Measurements from ENCODE around the gene WDR12. TPM values are rescaled to one million over a fixed set of nuclear protein-coding genes. Genes with fewer than 3 reads are reported as not detected.
"Not testable (repeated sequence)": the region's sequence is repeated elsewhere in the genome, so short reads cannot be mapped to it uniquely, and the experiment has no call there.

The WDR12 gene
- total RNA-seq, 2 experiments from 2014 or later = 92.5 to 129 TPM

- Mint-ChIP-seq H3K27ac (no peak overlapping the region), H3K4me1 (no peaks in the 10 kb centered on the region), H3K4me3 (no peak overlapping the region), H3K36me3 (ENCODE audit: low read depth) (peaks cover 38% of the 10 kb centered on the region), H3K27me3 (no peaks in the 10 kb centered on the region), H3K9me3 (ENCODE audit: low read depth) (no peaks in the 10 kb centered on the region)
- ChIA-PET POLR2A (no interaction called here), CTCF (interaction anchor here (0.6 to 1.5 kb wide), 2 partner anchors 14 to 43 kb away, joined by 3 read pairs; no protein-coding TSS in a partner anchor)
- no peak for DNase-seq
- intact Hi-C loops (cut with DNase I, micrococcal nuclease) = no loop called here
- ATAC-seq = no peak
These were observed 27.3 kb downstream of the WDR12 start for GRCh38 chr2:202883987-202884675.

- no peak overlapping the region for H3K27ac Mint-ChIP-seq
- CTCF ChIA-PET = interaction anchor here (0.8 to 1.1 kb wide), 2 partner anchors 9 to 11 kb away, joined by 3 to 4 read pairs; no protein-coding TSS in a partner anchor
These were observed 29.9 kb downstream of the WDR12 start for GRCh38 chr2:202881570-202881969.

GRCh38 chr2:202877699-202878098, 33.8 kb downstream of the WDR12 start:
- ChIA-PET POLR2A (no interaction called here), CTCF (no interaction called here)
- H3K4me1 Mint-ChIP-seq = no peaks in the 10 kb centered on the region
- DNase-seq (no peak), ATAC-seq (no peak)
- H3K4me3 Mint-ChIP-seq = no peak overlapping the region
- no peaks in the 10 kb centered on the region for H3K9me3 Mint-ChIP-seq (ENCODE audit: low read depth)
- no peaks in the 10 kb centered on the region for H3K27me3 Mint-ChIP-seq
- H3K36me3 Mint-ChIP-seq (ENCODE audit: low read depth) = peaks cover 11% of the 10 kb centered on the region
- H3K27ac Mint-ChIP-seq = no peak overlapping the region
- intact Hi-C loops (cut with DNase I, micrococcal nuclease) = loop anchor here in 1 of 2 experiments (10.0 kb wide), 1 partner anchor 243 kb away; the partner anchor contains the start of gene FAM117B

More at GRCh38 chr2:202881570-202881969, 29.9 kb downstream of the WDR12 start:
- DNase-seq (no peak), ATAC-seq (no peak)
- peaks cover 28% of the 10 kb centered on the region for H3K36me3 Mint-ChIP-seq (ENCODE audit: low read depth)
- intact Hi-C loops (cut with DNase I, micrococcal nuclease) = no loop called here
- no peaks in the 10 kb centered on the region for H3K9me3 Mint-ChIP-seq (ENCODE audit: low read depth)
- no peak overlapping the region for H3K4me3 Mint-ChIP-seq
- no peaks in the 10 kb centered on the region for H3K27me3 Mint-ChIP-seq
- no peaks in the 10 kb centered on the region for H3K4me1 Mint-ChIP-seq
- POLR2A ChIA-PET = no interaction called here

- H3K27ac Mint-ChIP-seq = peak within 1 kb of the TSS; percentile 87
- peaks cover 11% of the 10 kb centered on the region for H3K4me1 Mint-ChIP-seq
- ChIA-PET POLR2A (interaction anchor here (0.6 to 1.1 kb wide), 3 partner anchors 39 to 289 kb away, joined by 3 read pairs; partner anchors contain the start of gene WDR12), CTCF (interaction anchor here (0.6 to 2.6 kb wide), 20 partner anchors 9 to 297 kb away, joined by 3 to 20 read pairs (median 4); partner anchors contain the start of genes CARF and WDR12)
- no peaks in the 10 kb centered on the region for H3K36me3 Mint-ChIP-seq (ENCODE audit: low read depth)
- H3K4me3 Mint-ChIP-seq = peak within 1 kb of the TSS; percentile 90
- ATAC-seq = peak; percentile 72
- no peaks in the 10 kb centered on the region for H3K9me3 Mint-ChIP-seq (ENCODE audit: low read depth)
- DNase-seq = peak; percentile 72
- no peaks in the 10 kb centered on the region for H3K27me3 Mint-ChIP-seq
- intact Hi-C loops (cut with DNase I, micrococcal nuclease) = loop anchor here (1.0 to 10.0 kb wide), 8 partner anchors 40 to 633 kb away; partner anchors contain the start of genes FAM117B (in 2 of the 2), CARF (in 1 of the 2), CYP20A1 (in 1 of the 2) and SUMO1 (in 1 of the 2)
These were observed 40.0 kb downstream of the WDR12 start, which contains the start of gene ICA1L for GRCh38 chr2:202871300-202872141. TSS of gene ICA1L (minus strand) at chr2:202871766. CDS start at chr2:202829009, 42,757 bp downstream.

GRCh38 chr2:202870431-202871299, 40.8 kb downstream of the WDR12 start:
- POLR2A ChIA-PET = interaction anchor here (0.6 to 1.1 kb wide), 2 partner anchors 226 to 282 kb away, joined by 3 read pairs; no protein-coding TSS in a partner anchor
- peak overlapping the region; percentile 80 for H3K27ac Mint-ChIP-seq
- CTCF ChIA-PET = interaction anchor here (0.5 to 2.6 kb wide), 29 partner anchors 10 to 1114 kb away, joined by 3 to 20 read pairs (median 4); partner anchors contain the start of genes CARF and WDR12

GRCh38 chr2:202861987-202862386, 49.5 kb downstream of the WDR12 start:
- no peak for ATAC-seq
- no peaks in the 10 kb centered on the region for H3K4me1 Mint-ChIP-seq
- no peak overlapping the region for H3K4me3 Mint-ChIP-seq
- H3K27me3 Mint-ChIP-seq = no peaks in the 10 kb centered on the region
- intact Hi-C loops (cut with DNase I, micrococcal nuclease) = no loop called here
- H3K27ac Mint-ChIP-seq = no peak overlapping the region
- no peaks in the 10 kb centered on the region for H3K9me3 Mint-ChIP-seq (ENCODE audit: low read depth)
- CTCF ChIA-PET = no interaction called here
- POLR2A ChIA-PET = no interaction called here
- no peak for DNase-seq
- H3K36me3 Mint-ChIP-seq (ENCODE audit: low read depth) = peaks cover 2% of the 10 kb centered on the region

More at GRCh38 chr2:202870431-202871299, 40.8 kb downstream of the WDR12 start:
- H3K4me3 Mint-ChIP-seq = peak overlapping the region; percentile 90
- no peaks in the 10 kb centered on the region for H3K36me3 Mint-ChIP-seq (ENCODE audit: low read depth)
- intact Hi-C loops (cut with DNase I, micrococcal nuclease) = loop anchor here (1.0 to 10.0 kb wide), 10 partner anchors 39 to 632 kb away; partner anchors contain the start of genes FAM117B (in 2 of the 2), CARF (in 1 of the 2), CYP20A1 (in 1 of the 2) and NBEAL1 (in 1 of the 2)
- ATAC-seq = peak; percentile 78
- no peaks in the 10 kb centered on the region for H3K27me3 Mint-ChIP-seq
- peaks cover 11% of the 10 kb centered on the region for H3K4me1 Mint-ChIP-seq
- no peaks in the 10 kb centered on the region for H3K9me3 Mint-ChIP-seq (ENCODE audit: low read depth)
- DNase-seq = peak; percentile 83

- Mint-ChIP-seq H3K4me1 (no peaks in the 10 kb centered on the region), H3K9me3 (ENCODE audit: low read depth) (no peaks in the 10 kb centered on the region), H3K27me3 (no peaks in the 10 kb centered on the region), H3K27ac (no peak overlapping the region), H3K36me3 (ENCODE audit: low read depth) (peaks cover 2% of the 10 kb centered on the region), H3K4me3 (no peak overlapping the region)
- DNase-seq (no peak), ATAC-seq (no peak)
- ChIA-PET CTCF (no interaction called here), POLR2A (no interaction called here)
- intact Hi-C loops (cut with DNase I, micrococcal nuclease) = no loop called here
These were observed 52.9 kb downstream of the WDR12 start for GRCh38 chr2:202858601-202859000.

- H3K27me3 Mint-ChIP-seq; DNase-seq; H3K4me1 Mint-ChIP-seq; H3K36me3 Mint-ChIP-seq (ENCODE audit: low read depth); H3K27ac Mint-ChIP-seq; CTCF ChIA-PET; intact Hi-C loops (cut with DNase I, micrococcal nuclease); ATAC-seq; H3K4me3 Mint-ChIP-seq; H3K9me3 Mint-ChIP-seq (ENCODE audit: low read depth): not testable (repeated sequence)
- POLR2A ChIA-PET = interaction anchor here (0.6 kb wide), 1 partner anchor 14 kb away, joined by 5 read pairs; no protein-coding TSS in a partner anchor
These were observed 62.1 kb downstream of the WDR12 start for GRCh38 chr2:202849343-202849742.

- ChIA-PET POLR2A (interaction anchor here (0.6 kb wide), 1 partner anchor 14 kb away, joined by 5 read pairs; no protein-coding TSS in a partner anchor), CTCF (interaction anchor here (0.6 kb wide), 1 partner anchor 22 kb away, joined by 3 read pairs; no protein-coding TSS in a partner anchor)
- intact Hi-C loops (cut with DNase I, micrococcal nuclease) = no loop called here
- Mint-ChIP-seq H3K27ac (no peak overlapping the region), H3K27me3 (no peaks in the 10 kb centered on the region), H3K9me3 (ENCODE audit: low read depth) (peaks cover 1% of the 10 kb centered on the region), H3K4me1 (no peaks in the 10 kb centered on the region), H3K36me3 (ENCODE audit: low read depth) (peaks cover under 1% of the 10 kb centered on the region), H3K4me3 (no peak overlapping the region)
- DNase-seq (no peak), ATAC-seq (no peak)
These were observed 62.7 kb downstream of the WDR12 start for GRCh38 chr2:202848813-202849212.

- ChIA-PET POLR2A (no interaction called here), CTCF (interaction anchor here (0.6 kb wide), 1 partner anchor 22 kb away, joined by 3 read pairs; no protein-coding TSS in a partner anchor)
- no peaks in the 10 kb centered on the region for H3K4me1 Mint-ChIP-seq
- ATAC-seq (no peak), DNase-seq (no peak)
- H3K4me3 Mint-ChIP-seq = no peak overlapping the region
- intact Hi-C loops (cut with DNase I, micrococcal nuclease) = no loop called here
- peaks cover 5% of the 10 kb centered on the region for H3K36me3 Mint-ChIP-seq (ENCODE audit: low read depth)
- no peak overlapping the region for H3K27ac Mint-ChIP-seq
- H3K27me3 Mint-ChIP-seq = no peaks in the 10 kb centered on the region
- H3K9me3 Mint-ChIP-seq (ENCODE audit: low read depth) = peaks cover 4% of the 10 kb centered on the region
These were observed 63.6 kb downstream of the WDR12 start for GRCh38 chr2:202847693-202848524.
